ENCODE data around the gene PLET1. TPM values are rescaled to one million over a fixed set of nuclear protein-coding genes. Genes with fewer than 3 reads are reported as not detected.

The PLET1 gene, protein sequence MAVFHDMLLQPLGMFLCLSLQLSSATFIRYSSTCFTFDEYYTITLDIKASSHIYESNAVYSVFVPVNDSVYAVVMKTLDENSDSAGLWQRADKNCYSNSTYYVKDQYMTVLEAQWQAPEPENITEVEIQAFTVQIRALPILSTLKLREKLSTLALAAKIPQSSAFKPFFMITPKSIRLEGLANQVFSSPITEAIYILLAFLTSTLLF
- total RNA-seq (not detected in 2 replicates), polyA plus RNA-seq (0.34 TPM in 1 of 2 replicates, not detected in the other)

DNA sequence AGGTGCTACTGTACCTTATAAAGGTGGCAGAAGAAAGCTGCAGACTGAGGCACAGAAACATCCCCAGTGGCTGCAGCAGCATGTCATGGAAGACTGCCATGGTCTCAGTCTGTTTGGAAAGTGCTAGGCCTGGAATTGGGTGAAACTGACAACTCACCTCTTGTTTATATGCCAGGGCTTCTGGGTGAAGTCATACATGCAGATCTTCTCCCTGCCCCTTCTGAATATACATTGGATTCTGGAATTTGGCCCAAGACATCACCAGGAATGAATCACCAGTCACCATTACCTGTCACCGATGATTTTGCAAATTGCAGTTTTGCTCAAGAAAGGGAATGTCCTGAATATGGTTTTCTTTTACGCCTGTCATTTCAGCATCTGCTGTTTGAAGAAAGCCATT, at the start of gene PLET1:
Gene PLET1, minus strand, starts transcription at position 371 of the 400 bp plus-strand sequence. Its CDS starts 271 bp downstream, at position 100.
- H3K36me3 ChIP-seq (replicated peaks; ENCODE audit: insufficient read depth, low read depth): no peaks in the 10 kb centered on the region
- no peak within 1 kb of the TSS for H3K4me2 ChIP-seq
- DNase-seq (ENCODE audit: low spot score): no peak
- no peaks in the 10 kb centered on the region for H4K20me1 ChIP-seq (ENCODE audit: insufficient read depth, poor library complexity, severe bottlenecking)
- no peaks in the 10 kb centered on the region for H3K27me3 ChIP-seq
- TF ChIP-seq, protein P1, sequence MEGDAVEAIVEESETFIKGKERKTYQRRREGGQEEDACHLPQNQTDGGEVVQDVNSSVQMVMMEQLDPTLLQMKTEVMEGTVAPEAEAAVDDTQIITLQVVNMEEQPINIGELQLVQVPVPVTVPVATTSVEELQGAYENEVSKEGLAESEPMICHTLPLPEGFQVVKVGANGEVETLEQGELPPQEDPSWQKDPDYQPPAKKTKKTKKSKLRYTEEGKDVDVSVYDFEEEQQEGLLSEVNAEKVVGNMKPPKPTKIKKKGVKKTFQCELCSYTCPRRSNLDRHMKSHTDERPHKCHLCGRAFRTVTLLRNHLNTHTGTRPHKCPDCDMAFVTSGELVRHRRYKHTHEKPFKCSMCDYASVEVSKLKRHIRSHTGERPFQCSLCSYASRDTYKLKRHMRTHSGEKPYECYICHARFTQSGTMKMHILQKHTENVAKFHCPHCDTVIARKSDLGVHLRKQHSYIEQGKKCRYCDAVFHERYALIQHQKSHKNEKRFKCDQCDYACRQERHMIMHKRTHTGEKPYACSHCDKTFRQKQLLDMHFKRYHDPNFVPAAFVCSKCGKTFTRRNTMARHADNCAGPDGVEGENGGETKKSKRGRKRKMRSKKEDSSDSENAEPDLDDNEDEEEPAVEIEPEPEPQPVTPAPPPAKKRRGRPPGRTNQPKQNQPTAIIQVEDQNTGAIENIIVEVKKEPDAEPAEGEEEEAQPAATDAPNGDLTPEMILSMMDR (IDR thresholded peaks at IDR 0.05; ENCODE audit: poor library complexity): no peak
- no peak for TF ChIP-seq EZH2phosphoT487 (IDR thresholded peaks at IDR 0.05; ENCODE audit: low read depth, severe bottlenecking, unreplicated experiment)
- no peak for TF ChIP-seq EZH2 (IDR thresholded peaks at IDR 0.05; ENCODE audit: borderline replicate concordance)
- H3K9me2 ChIP-seq (replicated peaks; ENCODE audit: insufficient read depth): no peaks in the 10 kb centered on the region
- 95% methylated on average over 2 of the region's 2 CpGs for WGBS (ENCODE audit: low lambda C conversion rate, missing lambda C conversion rate)
- H3K9me3 ChIP-seq (ENCODE audit: low read depth): no peaks in the 10 kb centered on the region
- H3K4me3 ChIP-seq: no peak within 1 kb of the TSS
- H3K79me2 ChIP-seq: no peaks in the 10 kb centered on the region
- H3K4me1 ChIP-seq (ENCODE audit: insufficient read depth): peaks cover under 1% of the 10 kb centered on the region
- H2AFZ ChIP-seq: no peak within 1 kb of the TSS
- H3K27ac ChIP-seq: no peak within 1 kb of the TSS

DNA sequence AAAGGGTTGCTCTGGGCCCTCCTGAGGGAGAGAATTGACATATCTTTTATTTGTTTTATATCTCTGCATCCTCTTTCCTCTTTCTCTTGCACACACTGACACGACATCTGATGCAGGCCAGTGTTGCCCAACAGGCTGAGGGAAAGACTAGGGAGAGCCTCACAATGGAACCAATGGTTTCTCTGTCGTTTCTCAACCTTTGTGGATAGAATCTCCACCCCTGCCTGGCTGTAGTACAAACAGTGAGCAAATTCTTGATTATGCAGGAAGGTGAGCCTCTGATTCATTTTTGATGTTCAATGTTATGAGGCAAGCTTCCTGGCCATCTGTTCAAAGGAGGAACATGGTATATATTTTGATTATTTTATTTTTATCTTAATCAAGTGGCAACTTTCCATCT, 49.8 kb upstream of the PLET1 start:
- Histone ChIP-seq H3K4me2 (no peak overlapping the region), H3K9me2 (replicated peaks; ENCODE audit: insufficient read depth) (no peaks in the 10 kb centered on the region), H3K79me2 (no peaks in the 10 kb centered on the region), H3K27me3 (no peaks in the 10 kb centered on the region), H3K9me3 (ENCODE audit: low read depth) (no peaks in the 10 kb centered on the region), H3K4me3 (no peak overlapping the region), H2AFZ (no peak overlapping the region), H3K4me1 (ENCODE audit: insufficient read depth) (no peaks in the 10 kb centered on the region), H3K36me3 (replicated peaks; ENCODE audit: insufficient read depth, low read depth) (no peaks in the 10 kb centered on the region), H4K20me1 (ENCODE audit: insufficient read depth, poor library complexity, severe bottlenecking) (no peaks in the 10 kb centered on the region), H3K27ac (no peak overlapping the region)
- no peak for DNase-seq (ENCODE audit: low spot score)
- no peak for TF ChIP-seq EZH2phosphoT487 (IDR thresholded peaks at IDR 0.05; ENCODE audit: low read depth, severe bottlenecking, unreplicated experiment)
- WGBS (ENCODE audit: low lambda C conversion rate, missing lambda C conversion rate): 71% methylated on average over 2 of the region's 2 CpGs

DNA sequence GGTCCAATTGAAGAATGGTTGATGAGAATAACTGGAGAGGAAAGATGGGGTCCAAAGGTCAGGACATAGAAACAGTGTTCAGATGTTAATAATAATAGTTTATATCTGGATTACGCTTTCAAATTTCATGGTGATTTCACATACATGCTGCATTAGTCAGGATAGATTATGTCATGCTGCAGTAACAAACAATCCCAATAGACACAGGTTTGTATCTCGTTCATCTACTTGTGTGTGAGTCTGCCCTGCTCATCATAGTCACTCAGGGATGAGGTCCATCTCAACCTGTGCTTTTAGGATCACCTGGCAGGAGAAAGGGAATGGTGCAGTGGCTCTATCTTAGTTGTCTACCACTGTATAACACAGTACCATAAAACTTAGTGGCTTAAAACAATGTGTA, 48.0 kb upstream of the PLET1 start:
- H3K4me1 ChIP-seq (ENCODE audit: insufficient read depth): no peaks in the 10 kb centered on the region
- 91% methylated on average over 2 of the region's 2 CpGs for WGBS (ENCODE audit: low lambda C conversion rate, missing lambda C conversion rate)
- TF ChIP-seq EZH2 (IDR thresholded peaks at IDR 0.05; ENCODE audit: borderline replicate concordance) (no peak), EZH2phosphoT487 (IDR thresholded peaks at IDR 0.05; ENCODE audit: low read depth, severe bottlenecking, unreplicated experiment) (no peak)
- TF ChIP-seq, protein P1 (IDR thresholded peaks at IDR 0.05; ENCODE audit: poor library complexity): no peak
- no peaks in the 10 kb centered on the region for H3K9me2 ChIP-seq (replicated peaks; ENCODE audit: insufficient read depth)
- DNase-seq (ENCODE audit: low spot score): no peak
- no peaks in the 10 kb centered on the region for H3K27me3 ChIP-seq
- H3K79me2 ChIP-seq: no peaks in the 10 kb centered on the region
- no peaks in the 10 kb centered on the region for H4K20me1 ChIP-seq (ENCODE audit: insufficient read depth, poor library complexity, severe bottlenecking)
- H2AFZ ChIP-seq: no peak overlapping the region
- H3K27ac ChIP-seq: no peak overlapping the region
- no peaks in the 10 kb centered on the region for H3K36me3 ChIP-seq (replicated peaks; ENCODE audit: insufficient read depth, low read depth)
- H3K4me2 ChIP-seq: no peak overlapping the region
- H3K9me3 ChIP-seq (ENCODE audit: low read depth): no peaks in the 10 kb centered on the region
- no peak overlapping the region for H3K4me3 ChIP-seq

DNA sequence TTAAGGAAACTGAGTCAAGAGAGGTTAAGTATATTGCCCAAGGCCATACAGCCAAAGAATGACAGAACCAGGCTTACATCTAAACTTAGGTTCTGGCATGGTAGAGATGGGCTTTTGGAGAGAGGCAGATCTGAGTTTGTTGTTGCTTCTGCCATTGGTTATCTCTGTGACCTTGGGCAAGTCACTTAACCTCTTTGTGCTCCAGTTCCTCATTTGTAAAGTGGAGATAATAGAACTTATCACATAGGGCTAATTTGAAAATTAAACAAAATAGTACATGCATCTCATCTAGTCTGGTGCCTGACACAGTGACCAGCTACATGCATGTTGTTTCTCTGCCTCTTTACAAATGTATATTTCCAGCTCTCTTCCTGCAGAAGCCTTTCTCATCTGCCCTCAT, 47.0 kb upstream of the PLET1 start:
- Histone ChIP-seq H3K4me2 (no peak overlapping the region), H3K27ac (no peak overlapping the region), H4K20me1 (ENCODE audit: insufficient read depth, poor library complexity, severe bottlenecking) (no peaks in the 10 kb centered on the region), H3K4me3 (no peak overlapping the region), H2AFZ (no peak overlapping the region), H3K9me3 (ENCODE audit: low read depth) (no peaks in the 10 kb centered on the region), H3K36me3 (replicated peaks; ENCODE audit: insufficient read depth, low read depth) (no peaks in the 10 kb centered on the region), H3K4me1 (ENCODE audit: insufficient read depth) (peaks cover 4% of the 10 kb centered on the region), H3K9me2 (replicated peaks; ENCODE audit: insufficient read depth) (no peaks in the 10 kb centered on the region), H3K27me3 (no peaks in the 10 kb centered on the region), H3K79me2 (no peaks in the 10 kb centered on the region)
- TF ChIP-seq EZH2phosphoT487 (IDR thresholded peaks at IDR 0.05; ENCODE audit: low read depth, severe bottlenecking, unreplicated experiment): no peak
- TF ChIP-seq EZH2 (IDR thresholded peaks at IDR 0.05; ENCODE audit: borderline replicate concordance): no peak
- TF ChIP-seq, protein P1 (IDR thresholded peaks at IDR 0.05; ENCODE audit: poor library complexity): no peak
- no peak for DNase-seq (ENCODE audit: low spot score)

Data from hepatocyte (in vitro differentiated cells).